Nephron progenitor cell (in vitro differentiated cells): ENCODE measurements around the gene SLCO3A1.

Experiments
- DNase-seq: peaks from one replicate; pipeline ENCODE4 v3.0.0; 2021
- H3K27ac Mint-ChIP-seq: 2 replicates; pipeline ENCODE4 v1.8.0; 2021; ENCODE audit warnings: mild to moderate bottlenecking, moderate library complexity, mixed read lengths
- H3K27me3 Mint-ChIP-seq: 2 replicates; pipeline ENCODE4 v1.8.0; 2021; ENCODE audit warnings: mild to moderate bottlenecking, low read depth, mixed read lengths; ENCODE audit not compliant: poor library complexity
- H3K36me3 Mint-ChIP-seq: 2 replicates; pipeline ENCODE4 v1.8.0; 2021; ENCODE audit warnings: low read depth, mixed read lengths
- H3K4me1 Mint-ChIP-seq: 2 replicates; pipeline ENCODE4 v1.8.0; 2021; ENCODE audit warnings: mixed read lengths
- H3K4me3 Mint-ChIP-seq: 2 replicates; pipeline ENCODE4 v1.8.0; 2021; ENCODE audit warnings: mild to moderate bottlenecking, moderate library complexity, mixed read lengths
- H3K9me3 Mint-ChIP-seq: 2 replicates; pipeline ENCODE4 v1.8.0; 2021; ENCODE audit warnings: mild to moderate bottlenecking, moderate library complexity, mixed read lengths
- TF ChIP-seq, protein P1 (sequence below): fragments of 200-600 bp; sonication (generic); IDR thresholded peaks from 2 replicates; pipeline ENCODE4 v1.5.0; 2021; ENCODE audit warnings: antibody characterized with exemption

SLCO3A1 gene

GRCh38 chr15:91845720-91846119 lies 7.8 kb upstream of the SLCO3A1 start:
- peaks cover 13% of the 10 kb centered on the region for H3K4me1 Mint-ChIP-seq
- H3K4me3 Mint-ChIP-seq = no peak overlapping the region
- no peak overlapping the region for H3K27ac Mint-ChIP-seq
- no peak for DNase-seq
- TF ChIP-seq, protein P1, sequence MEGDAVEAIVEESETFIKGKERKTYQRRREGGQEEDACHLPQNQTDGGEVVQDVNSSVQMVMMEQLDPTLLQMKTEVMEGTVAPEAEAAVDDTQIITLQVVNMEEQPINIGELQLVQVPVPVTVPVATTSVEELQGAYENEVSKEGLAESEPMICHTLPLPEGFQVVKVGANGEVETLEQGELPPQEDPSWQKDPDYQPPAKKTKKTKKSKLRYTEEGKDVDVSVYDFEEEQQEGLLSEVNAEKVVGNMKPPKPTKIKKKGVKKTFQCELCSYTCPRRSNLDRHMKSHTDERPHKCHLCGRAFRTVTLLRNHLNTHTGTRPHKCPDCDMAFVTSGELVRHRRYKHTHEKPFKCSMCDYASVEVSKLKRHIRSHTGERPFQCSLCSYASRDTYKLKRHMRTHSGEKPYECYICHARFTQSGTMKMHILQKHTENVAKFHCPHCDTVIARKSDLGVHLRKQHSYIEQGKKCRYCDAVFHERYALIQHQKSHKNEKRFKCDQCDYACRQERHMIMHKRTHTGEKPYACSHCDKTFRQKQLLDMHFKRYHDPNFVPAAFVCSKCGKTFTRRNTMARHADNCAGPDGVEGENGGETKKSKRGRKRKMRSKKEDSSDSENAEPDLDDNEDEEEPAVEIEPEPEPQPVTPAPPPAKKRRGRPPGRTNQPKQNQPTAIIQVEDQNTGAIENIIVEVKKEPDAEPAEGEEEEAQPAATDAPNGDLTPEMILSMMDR = no peak
- no peaks in the 10 kb centered on the region for H3K36me3 Mint-ChIP-seq
- H3K9me3 Mint-ChIP-seq = peaks cover 17% of the 10 kb centered on the region
- peaks cover 20% of the 10 kb centered on the region for H3K27me3 Mint-ChIP-seq

DNA sequence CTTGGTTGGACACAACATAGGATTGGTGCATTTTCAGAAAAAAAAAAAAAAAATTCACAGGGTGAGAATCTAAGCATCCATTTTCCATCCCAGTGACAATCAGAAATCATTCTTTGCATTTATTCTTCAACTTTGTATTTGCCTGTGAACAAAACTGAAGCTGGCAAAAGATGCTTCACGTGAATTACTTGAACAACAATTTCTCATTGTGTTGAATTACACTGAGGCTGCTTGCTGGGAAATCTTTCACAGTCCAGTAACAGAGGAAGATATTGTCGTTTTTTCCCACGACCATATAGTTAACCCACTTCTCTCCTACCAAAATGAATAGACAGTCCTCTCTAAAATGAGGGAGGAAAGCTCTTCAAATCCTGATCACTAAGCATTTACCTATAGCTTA lies 4.3 kb upstream of the SLCO3A1 start:
- H3K4me1 Mint-ChIP-seq = peaks cover 23% of the 10 kb centered on the region
- TF ChIP-seq, protein P1 = no peak
- peaks cover 11% of the 10 kb centered on the region for H3K27me3 Mint-ChIP-seq
- H3K9me3 Mint-ChIP-seq = no peaks in the 10 kb centered on the region
- no peaks in the 10 kb centered on the region for H3K36me3 Mint-ChIP-seq
- H3K4me3 Mint-ChIP-seq = no peak overlapping the region
- no peak overlapping the region for H3K27ac Mint-ChIP-seq
- no peak for DNase-seq

DNA sequence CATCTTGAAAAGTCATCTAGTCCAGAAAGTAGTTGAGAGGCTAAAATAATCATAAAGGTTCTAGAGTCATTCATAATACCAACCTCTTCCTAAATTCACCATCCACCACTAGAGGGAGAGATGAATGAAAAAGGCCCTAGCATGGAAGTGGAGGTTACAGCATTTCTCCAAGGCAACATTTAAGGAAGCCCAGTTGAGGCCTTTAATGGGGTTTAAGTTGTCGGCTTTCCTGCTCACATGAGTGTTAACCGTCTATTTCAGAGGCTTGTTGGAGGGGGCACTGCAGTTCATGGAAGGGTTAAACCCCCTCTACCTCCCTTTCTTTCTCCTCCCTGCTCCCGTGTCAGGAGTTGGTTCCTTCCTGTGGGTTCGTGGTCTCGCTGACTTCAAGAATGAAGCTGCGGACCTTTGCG lies 3.8 kb upstream of the SLCO3A1 start:
- H3K4me3 Mint-ChIP-seq = no peak overlapping the region
- no peak for DNase-seq
- H3K36me3 Mint-ChIP-seq = no peaks in the 10 kb centered on the region
- H3K27me3 Mint-ChIP-seq = peaks cover 17% of the 10 kb centered on the region
- no peaks in the 10 kb centered on the region for H3K9me3 Mint-ChIP-seq
- no peak overlapping the region for H3K27ac Mint-ChIP-seq
- TF ChIP-seq, protein P1 = peak; percentile 35
- peaks cover 23% of the 10 kb centered on the region for H3K4me1 Mint-ChIP-seq

- H3K27me3 Mint-ChIP-seq = peaks cover 35% of the 10 kb centered on the region
- TF ChIP-seq, protein P1 = peak; percentile 36
- H3K36me3 Mint-ChIP-seq = no peaks in the 10 kb centered on the region
- peak overlapping the region; percentile 85 for H3K4me3 Mint-ChIP-seq
- peaks cover 44% of the 10 kb centered on the region for H3K4me1 Mint-ChIP-seq
- no peaks in the 10 kb centered on the region for H3K9me3 Mint-ChIP-seq
- H3K27ac Mint-ChIP-seq = no peak overlapping the region
- DNase-seq = peak; percentile 72
Observed at GRCh38 chr15:91852741-91853510, 582 bp upstream of the SLCO3A1 start.

GRCh38 chr15:91853948-91854638 lies 585 bp downstream of the SLCO3A1 start:
- TF ChIP-seq, protein P1 = no peak
- peak overlapping the region; percentile 80 for H3K4me3 Mint-ChIP-seq
- H3K4me1 Mint-ChIP-seq = peaks cover 45% of the 10 kb centered on the region
- H3K9me3 Mint-ChIP-seq = no peaks in the 10 kb centered on the region
- no peak overlapping the region for H3K27ac Mint-ChIP-seq
- no peaks in the 10 kb centered on the region for H3K36me3 Mint-ChIP-seq
- H3K27me3 Mint-ChIP-seq = peaks cover 35% of the 10 kb centered on the region
- DNase-seq = peak; percentile 67

- Mint-ChIP-seq H3K9me3 (no peaks in the 10 kb centered on the region), H3K4me3 (peak overlapping the region; percentile 80), H3K4me1 (peaks cover 45% of the 10 kb centered on the region), H3K27me3 (peaks cover 35% of the 10 kb centered on the region), H3K36me3 (no peaks in the 10 kb centered on the region), H3K27ac (no peak overlapping the region)
- TF ChIP-seq, protein P1 = no peak
- DNase-seq = no peak
Observed at GRCh38 chr15:91854639-91854990, 1.1 kb downstream of the SLCO3A1 start.
